ENCODE measurements around the gene USF2. TPM values are rescaled to one million over a fixed set of nuclear protein-coding genes. Genes with fewer than 3 reads are reported as not detected.
"Not testable (repeated sequence)": the region's sequence is repeated elsewhere in the genome, so short reads cannot be mapped to it uniquely, and the experiment has no call there.

The USF2 gene
- total RNA-seq, result 100 to 1,000 TPM in 1 of 2 donors, 10 to 100 TPM in 1; 86.5 to 108 TPM

- no peak for TF ChIP-seq CTCF (IDR thresholded peaks at IDR 0.05)
- intact Hi-C loops (cut with DNase I), result loop anchor here (10.0 kb wide), 1 partner anchor 124 kb away; the partner anchor contains the start of gene FXYD7
- H3K4me1 ChIP-seq, result peaks cover 5% of the 10 kb centered on the region
- no peaks in the 10 kb centered on the region for H3K9me3 ChIP-seq
- H3K36me3 ChIP-seq, result peaks cover 10% of the 10 kb centered on the region
- peak within 1 kb of the TSS; percentile 84 for H3K27ac ChIP-seq
- peak within 1 kb of the TSS; percentile 57 for H3K4me3 ChIP-seq
- no peaks in the 10 kb centered on the region for H3K27me3 ChIP-seq
- DNase-seq, result peak; percentile 73
- peak within 1 kb of the TSS; percentile 76 to 87 for H3K9ac ChIP-seq (ENCODE audit: low read depth in 2 of 2, low read length in 2 of 2)
These were observed at the start of gene USF2 for GRCh38 chr19:35268536-35269437. TSS of gene USF2 (plus strand) at chr19:35268962. CDS start at chr19:35269102, 140 bp downstream.

GRCh38 chr19:35219008-35219407, 49.8 kb upstream of the USF2 start:
- Histone ChIP-seq H3K27me3 (no peaks in the 10 kb centered on the region), H3K36me3 (no peaks in the 10 kb centered on the region), H3K4me1 (no peaks in the 10 kb centered on the region), H3K27ac (no peak overlapping the region), H3K9me3 (no peaks in the 10 kb centered on the region), H3K4me3 (no peak overlapping the region), H3K9ac (ENCODE audit: low read depth in 2 of 2, low read length in 2 of 2) (no peak overlapping the region)
- DNase-seq, result no peak
- no peak for TF ChIP-seq CTCF (IDR thresholded peaks at IDR 0.05)
- intact Hi-C loops (cut with DNase I), result no loop called here

GRCh38 chr19:35220315-35220921, 48.3 kb upstream of the USF2 start:
- intact Hi-C loops (cut with DNase I), result loop anchor here (10.0 kb wide), 1 partner anchor 156 kb away; no protein-coding TSS in a partner anchor
- Histone ChIP-seq H3K4me1 (no peaks in the 10 kb centered on the region), H3K27me3 (no peaks in the 10 kb centered on the region), H3K27ac (no peak overlapping the region), H3K9me3 (no peaks in the 10 kb centered on the region), H3K9ac (ENCODE audit: low read depth in 2 of 2, low read length in 2 of 2) (no peak overlapping the region), H3K4me3 (no peak overlapping the region), H3K36me3 (no peaks in the 10 kb centered on the region)
- no peak for TF ChIP-seq CTCF (IDR thresholded peaks at IDR 0.05)
- no peak for DNase-seq

- not testable (repeated sequence) for DNase-seq; H3K36me3 ChIP-seq; H3K4me3 ChIP-seq; H3K4me1 ChIP-seq; H3K27me3 ChIP-seq; H3K9me3 ChIP-seq; H3K9ac ChIP-seq (ENCODE audit: low read depth in 2 of 2, low read length in 2 of 2); H3K27ac ChIP-seq
- intact Hi-C loops (cut with DNase I), result loop anchor here (10.0 kb wide), 1 partner anchor 156 kb away; no protein-coding TSS in a partner anchor
These were observed 47.7 kb upstream of the USF2 start for GRCh38 chr19:35220973-35221590.

- TF ChIP-seq CTCF (IDR thresholded peaks at IDR 0.05), result no peak
- H3K9me3 ChIP-seq, result no peaks in the 10 kb centered on the region
- H3K36me3 ChIP-seq, result no peaks in the 10 kb centered on the region
- DNase-seq, result no peak
- H3K4me3 ChIP-seq, result no peak overlapping the region
- no peaks in the 10 kb centered on the region for H3K4me1 ChIP-seq
- no peak overlapping the region for H3K27ac ChIP-seq
- intact Hi-C loops (cut with DNase I), result loop anchor here (10.0 kb wide), 1 partner anchor 158 kb away; no protein-coding TSS in a partner anchor
- no peaks in the 10 kb centered on the region for H3K27me3 ChIP-seq
- no peak overlapping the region for H3K9ac ChIP-seq (ENCODE audit: low read depth in 2 of 2, low read length in 2 of 2)
These were observed 46.3 kb upstream of the USF2 start for GRCh38 chr19:35222373-35223015.

All from colonic mucosa (tissue), 4 donors.